HG03196 (cell line): ENCODE measurements around the gene BECN2.
"Not testable (repeated sequence)": the region's sequence is repeated elsewhere in the genome, so short reads cannot be mapped to it uniquely, and the experiment has no call there.

Experiments
- ATAC-seq: cut with Tn5 transposase; IDR thresholded peaks from one replicate; pipeline ENCODE4 v1.9.1; 2021; ENCODE audit not compliant: unreplicated experiment

The BECN2 gene

DNA sequence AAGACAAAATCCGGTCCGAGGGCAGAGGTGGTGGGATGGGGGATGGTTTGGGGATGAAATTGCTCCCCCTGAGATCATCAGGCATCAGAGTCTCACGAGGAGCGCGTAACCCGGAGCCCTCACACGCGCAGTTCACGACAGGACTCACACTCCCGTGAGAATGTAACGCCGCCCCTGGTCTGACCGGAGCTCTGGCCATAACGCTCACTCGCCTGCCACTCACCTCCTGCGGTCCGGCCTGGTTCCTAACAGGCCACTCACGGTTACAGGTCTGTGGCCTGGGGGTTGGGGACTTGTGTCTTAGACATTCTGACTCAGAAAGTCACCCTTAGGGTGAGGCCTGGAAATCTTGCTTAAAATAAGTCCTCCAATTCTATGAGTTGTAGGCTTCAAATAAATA lies 21.5 kb downstream of the BECN2 start:
- no peak for ATAC-seq

DNA sequence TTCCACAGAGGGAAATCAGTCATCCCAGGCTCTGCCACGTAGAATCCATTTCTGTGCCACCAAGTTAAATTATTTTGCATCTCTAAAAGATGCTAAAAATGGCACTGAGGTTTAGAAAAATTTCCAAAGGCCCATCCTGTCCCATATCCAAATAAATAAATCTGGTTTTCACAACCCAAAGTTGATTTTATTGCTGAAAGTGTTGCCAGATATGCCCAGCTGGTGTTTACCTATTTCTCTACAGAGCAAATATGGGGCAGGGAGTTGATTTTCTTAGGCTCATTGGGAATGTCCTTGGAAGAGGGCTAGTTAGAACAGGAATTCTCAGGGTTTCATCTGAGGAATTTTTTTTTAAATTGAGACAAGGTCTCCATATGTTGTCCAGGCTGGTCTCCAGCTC lies 22.4 kb downstream of the BECN2 start:
- ATAC-seq: no peak

DNA sequence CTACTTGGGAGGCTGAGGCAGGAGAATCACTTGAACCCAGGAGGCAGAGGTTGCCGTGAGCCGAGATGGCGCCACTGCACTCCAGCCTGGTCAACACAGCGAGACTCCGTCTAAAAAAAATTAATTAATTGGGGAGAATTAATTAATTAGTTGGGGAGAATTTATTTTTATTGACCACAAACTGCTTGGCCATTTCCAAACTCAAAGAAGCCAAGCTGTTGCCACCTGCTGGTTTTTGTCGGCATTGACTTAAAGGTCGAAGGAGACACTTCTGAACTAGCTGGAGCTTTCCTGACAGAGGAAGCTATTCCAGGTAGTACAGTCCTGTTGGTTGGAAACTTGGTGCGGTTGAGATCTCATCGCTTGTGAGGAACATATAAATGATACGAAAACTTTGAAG lies 28.2 kb downstream of the BECN2 start:
- ATAC-seq: no peak

DNA sequence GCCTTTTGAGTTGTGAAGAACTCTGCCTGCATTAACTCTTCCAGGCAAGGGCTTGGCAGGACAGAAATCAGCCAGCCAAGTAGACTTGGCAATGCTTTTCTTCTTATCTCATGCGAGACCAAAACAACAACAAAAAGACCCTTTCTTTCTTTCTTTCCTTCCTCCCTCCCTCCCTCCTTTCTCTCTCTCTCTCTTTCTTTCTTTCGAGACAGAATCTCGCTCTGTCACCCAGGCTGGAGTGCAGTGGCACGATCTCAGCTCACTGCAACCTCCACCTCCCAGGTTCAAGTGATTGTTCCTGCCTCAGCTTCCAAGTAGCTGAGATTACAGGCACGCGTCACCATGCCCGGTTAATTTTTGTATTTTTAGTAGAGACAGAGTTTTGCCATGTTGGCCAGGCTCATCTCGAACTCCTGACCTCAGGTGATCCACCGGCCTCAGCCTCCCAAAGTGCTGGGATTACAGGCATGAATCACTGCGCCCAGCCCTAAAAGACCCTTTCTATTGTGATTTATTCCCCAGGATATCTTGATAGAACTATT lies 30.9 kb downstream of the BECN2 start:
- ATAC-seq: not testable (repeated sequence)

DNA sequence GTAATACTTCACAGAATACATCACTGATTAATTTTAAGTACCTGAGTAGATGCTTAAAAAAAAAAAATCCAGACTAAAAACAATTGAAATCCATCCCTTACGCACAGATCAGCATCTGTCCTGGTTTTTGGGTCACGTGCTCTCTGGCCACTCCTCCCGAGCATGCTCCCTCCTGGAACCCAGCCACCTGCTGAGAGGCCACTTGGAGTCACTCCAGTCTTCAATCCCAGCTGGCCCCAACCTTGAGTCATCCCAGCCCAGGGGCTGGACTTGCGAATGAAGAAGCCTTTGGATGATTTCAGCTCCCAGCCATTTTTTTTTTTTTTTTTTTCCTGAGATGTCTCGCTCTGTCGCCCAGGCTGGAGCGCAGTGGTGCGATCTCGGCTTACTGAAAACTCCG lies 32.5 kb downstream of the BECN2 start:
- ATAC-seq: no peak

DNA sequence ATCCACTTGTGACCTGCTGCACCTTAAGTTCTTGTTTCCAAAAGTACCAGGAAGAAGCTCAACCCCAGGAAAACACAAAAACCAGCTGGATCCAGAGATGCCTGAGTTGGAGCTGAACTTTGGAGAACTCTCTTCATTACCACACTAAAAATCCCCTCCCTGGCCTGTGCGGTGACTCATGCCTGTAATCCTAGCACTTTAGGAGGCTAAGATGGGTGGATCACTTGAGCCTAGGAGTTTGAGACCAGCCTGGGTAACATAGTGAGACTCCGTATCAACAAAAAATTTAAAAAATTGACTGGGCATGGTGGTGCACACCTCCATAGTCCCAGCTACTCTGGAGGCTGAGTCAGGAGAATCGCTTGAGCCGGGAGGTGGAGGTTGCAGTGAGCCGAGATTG lies 35.2 kb downstream of the BECN2 start:
- no peak for ATAC-seq

DNA sequence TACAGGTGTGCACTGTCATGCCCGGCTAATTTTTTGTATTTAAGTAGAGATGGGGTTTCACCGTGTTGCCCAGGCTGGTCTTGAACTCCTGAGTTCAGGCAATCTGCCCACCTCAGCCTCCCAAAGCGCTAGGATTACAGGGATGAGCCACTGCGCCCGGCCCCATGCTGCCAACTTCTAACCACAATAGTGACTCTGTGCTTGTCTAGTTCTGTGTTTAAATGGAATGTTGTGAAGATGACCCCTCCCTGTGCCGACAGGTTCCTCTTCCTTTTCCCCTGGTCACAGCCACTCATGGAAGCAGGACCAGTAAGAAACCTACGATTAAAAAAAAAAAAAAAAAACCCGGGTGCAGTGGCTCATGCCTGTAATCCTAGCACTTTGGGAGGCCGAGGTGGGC lies 36.6 kb downstream of the BECN2 start:
- no peak for ATAC-seq

DNA sequence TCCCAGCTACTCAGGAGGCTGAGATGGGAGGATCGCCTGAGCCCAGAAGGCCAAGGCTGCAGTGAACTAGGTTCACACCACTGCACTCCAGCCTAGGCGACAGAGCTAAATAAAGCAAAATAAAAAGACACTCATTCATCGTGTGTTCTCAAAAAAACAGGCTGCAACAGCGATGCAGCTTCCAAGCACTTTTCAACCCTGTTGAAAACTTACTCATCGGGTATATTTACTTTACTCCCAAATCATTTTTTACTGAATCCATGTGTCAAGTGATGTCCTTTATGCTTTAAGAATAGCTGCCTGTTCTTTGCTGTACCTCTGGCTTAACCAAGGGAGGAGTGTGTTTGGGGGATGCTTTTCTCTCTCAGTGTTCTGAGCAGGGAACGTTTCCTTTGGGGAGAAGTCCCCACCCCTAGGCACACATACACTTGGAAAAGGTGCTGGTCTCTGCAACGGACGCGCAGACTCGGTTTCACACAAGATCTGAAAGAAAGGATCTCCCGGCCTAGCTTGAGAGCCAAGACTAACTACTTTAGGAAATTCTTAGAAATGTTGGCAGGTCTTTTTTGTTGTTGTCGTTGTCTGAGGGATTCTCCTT lies 39.9 kb downstream of the BECN2 start:
- no peak for ATAC-seq

DNA sequence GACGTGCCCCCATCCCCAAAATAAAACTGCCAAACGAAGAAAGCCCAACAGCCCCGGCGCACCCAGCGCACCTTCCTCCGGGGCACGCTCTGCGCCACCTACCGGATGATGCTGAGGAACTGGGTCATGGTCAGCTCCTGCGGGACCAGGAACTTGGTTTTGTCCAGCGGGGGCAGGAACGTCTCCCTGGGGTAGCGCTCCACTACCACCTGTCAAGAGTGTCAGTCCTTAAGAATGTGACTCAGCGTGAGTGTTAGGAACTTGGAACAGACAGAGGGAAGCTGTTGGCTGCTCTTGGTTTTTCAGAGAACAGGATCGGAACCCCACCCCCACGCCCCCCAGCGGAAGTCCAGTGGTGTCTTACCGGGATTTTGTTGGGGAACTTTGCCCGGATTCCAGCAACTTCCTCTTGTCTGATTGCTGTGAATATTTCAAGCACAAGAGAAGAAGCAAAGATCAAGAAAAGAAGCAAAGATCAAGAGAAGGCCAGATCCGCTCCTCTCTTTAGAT lies 40.9 kb downstream of the BECN2 start:
- peak; percentile 90 for ATAC-seq

DNA sequence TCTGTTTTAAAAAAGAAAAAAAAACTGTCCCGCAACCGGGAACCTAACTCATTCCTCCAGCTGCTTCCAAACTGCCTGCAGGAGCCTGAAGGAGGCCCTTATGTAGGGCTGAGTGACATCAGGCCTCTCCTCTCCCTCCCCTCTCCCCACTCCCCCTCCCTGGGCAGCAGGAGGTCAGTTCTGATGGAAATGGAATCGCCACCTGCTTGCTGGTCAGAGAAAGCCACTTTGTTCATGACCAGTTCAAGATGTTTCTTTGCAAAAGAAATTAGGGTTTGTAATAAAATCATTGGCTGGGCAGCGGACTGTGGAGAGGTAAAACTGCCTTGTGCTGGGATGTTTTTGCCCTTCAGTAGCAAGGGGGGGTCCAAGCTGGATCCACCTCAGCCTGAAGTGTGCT lies 41.5 kb downstream of the BECN2 start, which contains the start of gene MAP1LC3C:
TSS of gene MAP1LC3C (minus strand) at position 73 of the 400 bp plus-strand sequence. CDS start 90 bp downstream, outside the sequence.
- ATAC-seq: no peak

DNA sequence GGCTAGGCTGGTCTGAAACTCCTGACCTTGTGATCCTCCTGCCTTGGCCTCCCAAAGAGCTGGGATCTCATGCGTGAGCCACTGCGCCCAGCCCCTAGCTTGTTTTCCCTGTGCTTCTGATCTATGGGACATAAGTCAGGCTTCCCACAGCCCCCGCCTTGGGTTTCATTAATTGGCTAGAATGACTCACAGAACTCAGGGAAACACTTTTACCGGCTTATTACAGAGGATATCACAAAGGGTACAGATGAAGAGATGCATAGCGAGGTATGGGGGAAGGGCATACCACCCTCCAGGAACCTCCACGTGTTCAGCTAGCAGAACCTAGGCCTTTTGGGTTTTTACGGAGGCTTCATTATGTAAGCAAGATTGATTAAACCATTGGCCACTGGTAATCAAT lies 42.9 kb downstream of the BECN2 start:
- no peak for ATAC-seq

DNA sequence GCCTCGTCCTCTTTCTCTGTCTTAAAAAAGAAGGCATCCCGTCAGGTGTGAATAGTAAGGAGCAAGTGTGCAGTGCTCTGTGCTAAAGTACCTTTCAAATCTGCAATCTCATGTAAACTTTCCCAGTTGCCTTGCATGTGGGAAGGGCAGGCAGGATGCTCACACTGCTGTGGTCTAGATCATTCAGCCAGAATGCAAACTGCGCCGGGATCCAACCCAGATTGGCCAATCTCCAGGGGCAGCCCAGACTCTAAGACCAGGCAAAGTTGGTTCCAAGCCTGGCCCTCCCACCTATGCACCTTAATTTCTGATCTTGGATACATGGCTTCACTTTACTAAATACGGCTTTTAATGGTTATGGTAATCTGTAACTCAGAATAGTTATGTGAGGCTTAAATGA lies 44.5 kb downstream of the BECN2 start:
- no peak for ATAC-seq

DNA sequence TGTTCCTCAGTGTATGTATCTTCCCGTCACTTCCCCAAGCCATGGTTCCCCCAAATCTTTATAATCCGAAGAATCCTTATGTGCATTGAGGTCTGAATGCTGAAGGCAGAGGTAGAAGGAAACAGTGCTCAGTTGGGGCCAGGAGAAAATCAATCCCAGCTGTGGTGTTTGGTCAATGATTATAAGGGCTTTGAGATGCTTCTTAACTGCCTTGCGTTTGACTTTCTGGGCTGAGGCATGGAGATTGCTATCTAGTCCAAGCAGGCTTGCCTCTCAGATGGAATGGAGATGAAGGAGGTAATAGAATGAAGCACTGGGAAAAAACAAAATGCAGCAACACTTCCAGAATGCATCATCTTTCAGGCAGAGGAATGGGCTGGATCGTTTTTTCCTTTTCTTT lies 44.9 kb downstream of the BECN2 start:
- ATAC-seq: no peak

DNA sequence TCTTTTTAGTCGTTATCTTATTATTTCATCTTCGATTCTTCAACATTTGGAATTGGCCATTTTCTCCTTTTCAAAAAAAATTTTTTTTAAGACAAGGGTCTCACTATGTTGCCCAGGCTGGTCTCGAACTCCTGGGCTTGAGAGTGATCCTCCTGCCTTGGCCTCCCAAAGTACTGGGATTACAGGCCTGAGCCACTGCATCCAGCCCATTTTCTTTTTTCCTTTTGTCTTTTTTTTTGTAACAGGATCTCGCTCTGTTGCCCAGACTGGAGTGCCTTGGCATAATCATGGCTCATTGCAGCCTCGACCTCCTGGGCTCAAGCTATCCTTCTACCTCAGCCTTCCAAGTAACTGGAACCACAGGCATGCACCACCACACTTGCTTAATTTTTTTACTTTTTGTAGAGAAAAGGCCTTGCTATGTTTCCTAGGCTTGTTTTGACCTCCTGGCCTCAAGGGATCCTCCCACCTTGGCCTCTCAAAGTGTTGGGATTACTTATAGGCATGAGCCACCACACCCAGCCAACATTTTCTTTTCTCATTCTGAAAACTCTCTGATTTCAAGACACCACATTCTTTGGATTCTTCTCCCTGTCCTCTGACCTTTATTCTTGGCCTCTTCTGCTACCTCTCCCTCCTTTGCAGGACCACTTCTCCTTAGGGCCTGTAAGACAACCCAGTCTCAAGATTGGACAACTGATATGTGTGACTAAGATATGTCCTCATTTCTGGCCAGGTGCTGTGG lies 47.4 kb downstream of the BECN2 start:
- ATAC-seq: no peak

DNA sequence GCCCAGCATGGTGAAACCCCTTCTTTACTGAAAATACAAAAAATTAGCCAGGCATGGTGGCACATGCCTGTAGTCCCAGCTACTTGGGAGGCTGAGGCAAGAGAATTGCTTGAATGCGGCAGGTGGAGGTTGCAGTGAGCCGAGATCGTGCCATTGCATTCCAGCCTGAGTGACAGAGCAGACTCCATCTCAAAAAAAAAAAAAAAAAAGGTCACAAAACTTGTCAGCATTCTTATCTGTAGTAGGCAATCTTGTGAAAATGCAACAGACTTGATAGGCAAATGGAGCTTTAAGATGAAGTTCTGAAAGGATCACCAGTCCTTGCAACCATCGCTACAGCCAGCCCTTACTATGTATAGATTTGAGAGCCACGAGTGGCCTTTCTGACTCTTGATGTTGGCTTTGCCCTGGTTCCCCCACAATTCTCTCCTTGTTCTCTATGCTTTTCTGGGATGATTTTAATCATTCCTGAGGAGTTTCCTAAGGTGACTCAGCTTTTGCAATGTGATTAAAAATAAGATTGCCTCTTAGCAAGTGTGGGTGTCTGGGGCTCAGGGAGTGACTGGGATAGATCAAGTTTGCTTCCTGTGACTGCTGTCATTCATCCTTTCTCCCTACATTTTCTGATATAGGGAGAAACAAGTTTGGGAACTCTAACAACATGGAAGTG lies 48.4 kb downstream of the BECN2 start:
- no peak for ATAC-seq

DNA sequence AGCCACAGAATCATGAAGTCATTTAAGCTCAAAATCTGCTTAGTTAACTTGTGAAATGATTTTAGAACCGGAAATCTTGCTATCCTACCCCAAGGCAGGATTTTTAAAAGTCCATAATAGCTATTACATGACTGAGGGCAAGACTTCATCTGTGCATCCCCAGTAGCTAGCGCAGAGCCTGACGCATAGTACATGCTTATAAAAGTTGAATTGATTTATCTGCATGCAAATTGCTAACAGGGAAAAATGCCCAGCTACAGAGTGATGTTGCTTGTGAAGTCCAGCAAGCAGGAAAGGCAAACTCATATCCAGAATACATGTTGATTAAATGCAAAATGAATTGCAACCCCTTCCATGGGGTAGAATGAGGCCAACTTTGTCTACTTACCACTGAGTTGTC lies 49.4 kb downstream of the BECN2 start:
- no peak for ATAC-seq
